Thoracic aorta (tissue), 2 donors: Measurements from ENCODE around the gene STAG3. TPM values are rescaled to one million over a fixed set of nuclear protein-coding genes. Genes with fewer than 3 reads are reported as not detected.

Experiments used
- ATAC-seq: fragments of 150-250 bp; one replicate; pipeline ENCODE4 v1.8.0; 2017; ENCODE audit warnings: low read depth; ENCODE audit not compliant: insufficient number of reproducible peaks, low FRiP score
- DNase-seq: peaks from one replicate; pipeline ENCODE4 v3.0.0-alpha.2; 2020; ENCODE audit warnings: low spot score
- H3K27ac ChIP-seq, 2 donors: fragments of 200-600 bp; sonication (generic); 1 replicate in 1 of 2; 2 replicates in 1 of 2; pipeline ENCODE4 v1.5.1; 2016; ENCODE audit warnings: mild to moderate bottlenecking in 2 of 2, moderate library complexity in 2 of 2
- H3K27me3 ChIP-seq: fragments of 200-600 bp; sonication (generic); replicated peaks from 2 replicates; pipeline ENCODE4 v1.6.0; 2016; ENCODE audit warnings: mild to moderate bottlenecking; ENCODE audit not compliant: insufficient read depth
- H3K36me3 ChIP-seq: fragments of 200-600 bp; sonication (generic); one replicate; pipeline ENCODE4 v1.5.1; 2016
- H3K4me1 ChIP-seq, 2 donors: fragments of 200-600 bp; sonication (generic); 1 replicate in 1 of 2; 2 replicates in 1 of 2; pipeline versions ENCODE4 v1.5.1 to v1.6.0; 2016; ENCODE audit warnings: low read depth in 2 of 2, mild to moderate bottlenecking in 1 of 2; ENCODE audit not compliant: control insufficient read depth in 1 of 2
- H3K4me3 ChIP-seq: fragments of 200-600 bp; sonication (generic); 2 replicates; pipeline ENCODE4 v1.5.1; 2016; ENCODE audit warnings: mild to moderate bottlenecking
- H3K9me3 ChIP-seq: fragments of 200-600 bp; sonication (generic); 2 replicates; pipeline ENCODE4 v1.5.1; 2016
- total RNA-seq, 2 donors: library from RNA; depleted of rRNA; stranded (reverse); fragments of >200 nt; gene quantifications; one replicate each; pipeline versions ENCODE4 v1.1.0 to v1.2.3, GENCODE V29; 2016
- TF ChIP-seq, protein P1 (sequence below): fragments of 200-600 bp; sonication (generic); IDR thresholded peaks from one replicate; pipeline ENCODE4 v1.5.1; 2019; ENCODE audit warnings: antibody characterized with exemption

The STAG3 gene
- total RNA-seq, 2 donors from 2014 or later: 0.56 to 0.95 TPM

DNA sequence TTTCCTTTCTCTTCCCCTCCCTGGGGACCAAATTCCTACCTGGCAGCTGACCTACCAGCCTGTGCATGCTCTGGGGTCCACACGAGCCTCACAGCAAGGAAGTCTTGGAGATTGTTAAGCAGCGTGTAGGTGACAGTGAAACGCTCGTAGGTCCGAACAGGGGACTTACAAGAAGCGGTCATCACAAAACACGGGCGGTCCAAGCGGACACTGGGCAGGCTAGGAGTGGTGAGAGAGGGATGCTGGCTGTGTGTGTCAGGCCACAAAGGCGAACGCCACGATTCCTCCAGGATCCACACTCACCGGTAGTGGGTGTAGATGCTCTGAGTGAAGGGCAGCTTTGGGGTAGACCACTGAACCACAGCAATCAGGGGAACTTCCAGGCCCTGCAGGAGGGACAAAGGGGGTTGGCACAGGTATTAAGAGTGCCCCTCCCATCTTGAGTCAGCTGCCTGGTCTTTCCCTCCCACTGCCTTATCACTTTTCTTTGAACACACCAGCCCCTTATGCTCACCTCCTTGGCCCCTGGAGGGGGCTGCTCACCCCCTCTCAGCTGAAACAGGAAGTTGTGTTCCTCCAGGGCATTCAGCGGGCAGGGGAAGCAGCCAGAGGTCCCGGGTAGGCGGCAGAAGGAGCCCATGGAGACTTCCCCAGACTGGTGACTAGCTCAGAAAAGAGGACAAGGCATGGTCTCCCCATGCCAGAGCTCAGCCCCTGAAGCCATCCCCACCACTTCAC lies 21.2 kb upstream of the STAG3 start:
- DNase-seq (no peak), ATAC-seq (no peak)
- Histone ChIP-seq H3K9me3 (no peaks in the 10 kb centered on the region), H3K4me1 (peaks cover 17 to 19% of the 10 kb centered on the region in 2 donors), H3K27me3 (no peaks in the 10 kb centered on the region), H3K4me3 (no peak overlapping the region), H3K27ac (no peak overlapping the region), H3K36me3 (peaks cover 25% of the 10 kb centered on the region)
- TF ChIP-seq, protein P1, sequence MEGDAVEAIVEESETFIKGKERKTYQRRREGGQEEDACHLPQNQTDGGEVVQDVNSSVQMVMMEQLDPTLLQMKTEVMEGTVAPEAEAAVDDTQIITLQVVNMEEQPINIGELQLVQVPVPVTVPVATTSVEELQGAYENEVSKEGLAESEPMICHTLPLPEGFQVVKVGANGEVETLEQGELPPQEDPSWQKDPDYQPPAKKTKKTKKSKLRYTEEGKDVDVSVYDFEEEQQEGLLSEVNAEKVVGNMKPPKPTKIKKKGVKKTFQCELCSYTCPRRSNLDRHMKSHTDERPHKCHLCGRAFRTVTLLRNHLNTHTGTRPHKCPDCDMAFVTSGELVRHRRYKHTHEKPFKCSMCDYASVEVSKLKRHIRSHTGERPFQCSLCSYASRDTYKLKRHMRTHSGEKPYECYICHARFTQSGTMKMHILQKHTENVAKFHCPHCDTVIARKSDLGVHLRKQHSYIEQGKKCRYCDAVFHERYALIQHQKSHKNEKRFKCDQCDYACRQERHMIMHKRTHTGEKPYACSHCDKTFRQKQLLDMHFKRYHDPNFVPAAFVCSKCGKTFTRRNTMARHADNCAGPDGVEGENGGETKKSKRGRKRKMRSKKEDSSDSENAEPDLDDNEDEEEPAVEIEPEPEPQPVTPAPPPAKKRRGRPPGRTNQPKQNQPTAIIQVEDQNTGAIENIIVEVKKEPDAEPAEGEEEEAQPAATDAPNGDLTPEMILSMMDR: no peak

DNA sequence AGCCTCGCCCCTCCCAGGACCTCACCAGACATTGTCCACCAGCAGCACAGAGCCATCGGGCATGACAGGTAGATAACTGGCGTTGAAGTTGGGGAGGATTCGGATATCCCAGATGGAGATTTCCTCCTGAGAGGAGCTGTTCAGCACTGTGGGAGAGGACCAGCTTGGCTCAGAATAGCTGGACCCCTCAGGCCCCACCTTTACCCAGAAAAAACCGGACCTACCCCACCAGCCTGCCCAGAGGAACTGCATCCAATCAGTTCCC lies 20.7 kb upstream of the STAG3 start:
- Histone ChIP-seq H3K36me3 (peaks cover 25% of the 10 kb centered on the region), H3K27me3 (no peaks in the 10 kb centered on the region), H3K4me3 (peak overlapping the region; percentile 99), H3K27ac (peak overlapping the region in 1 of 2 donors; percentile 82), H3K4me1 (peaks cover 16 to 17% of the 10 kb centered on the region in 2 donors), H3K9me3 (no peaks in the 10 kb centered on the region)
- no peak for ATAC-seq
- TF ChIP-seq, protein P1: no peak
- no peak for DNase-seq

DNA sequence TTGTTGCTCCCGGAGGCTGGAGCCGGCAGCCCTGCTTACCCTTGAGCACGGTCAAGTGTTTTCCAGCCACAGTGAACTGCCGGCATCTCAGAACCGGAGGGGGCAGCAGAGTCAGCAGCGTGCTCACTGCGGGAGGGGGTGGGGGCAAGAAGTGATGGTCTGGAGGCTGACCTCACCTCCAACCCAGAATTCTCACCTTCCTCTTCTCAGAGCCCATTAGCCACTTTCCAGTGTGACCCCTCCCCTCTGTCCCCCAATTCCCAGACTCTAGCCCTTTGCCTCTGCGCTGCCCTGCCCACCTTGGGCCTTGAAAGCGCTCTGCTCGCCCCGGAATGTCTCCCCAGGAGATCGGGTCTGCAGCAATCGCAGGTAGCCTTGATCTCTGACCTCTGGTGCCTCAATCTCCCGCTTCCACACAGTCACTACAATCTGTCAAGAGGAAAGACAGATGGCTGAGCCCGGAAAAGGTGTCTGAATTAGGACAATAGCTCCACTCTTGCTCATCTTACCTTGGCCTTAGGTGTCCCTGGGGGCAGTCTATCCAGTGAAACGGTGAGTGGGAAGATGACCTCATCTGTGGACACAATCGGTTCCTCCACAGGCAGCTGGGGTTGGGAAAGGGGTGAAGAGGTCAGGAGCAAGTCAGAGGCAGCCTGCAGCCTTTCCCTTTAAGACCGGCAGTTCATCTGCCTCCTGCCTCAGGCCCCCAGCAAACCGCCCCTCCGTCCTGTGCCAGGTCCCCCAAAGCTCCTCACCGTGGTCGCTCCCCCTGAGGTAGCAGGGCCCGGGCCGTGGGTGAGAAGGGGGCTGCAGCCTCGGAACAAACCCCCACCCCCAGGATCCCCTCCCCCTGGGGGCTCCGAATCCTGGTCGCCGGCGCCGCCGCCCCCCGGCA lies 20.1 kb upstream of the STAG3 start:
- peak overlapping the region; percentile 72 to 82 for H3K27ac ChIP-seq
- peak overlapping the region; percentile 99 for H3K4me3 ChIP-seq
- peaks cover 25% of the 10 kb centered on the region for H3K36me3 ChIP-seq
- H3K9me3 ChIP-seq: no peaks in the 10 kb centered on the region
- H3K4me1 ChIP-seq: peaks cover 15 to 17% of the 10 kb centered on the region in 2 donors
- peak; percentile 13 for ATAC-seq
- TF ChIP-seq, protein P1: no peak
- DNase-seq: no peak
- no peaks in the 10 kb centered on the region for H3K27me3 ChIP-seq

DNA sequence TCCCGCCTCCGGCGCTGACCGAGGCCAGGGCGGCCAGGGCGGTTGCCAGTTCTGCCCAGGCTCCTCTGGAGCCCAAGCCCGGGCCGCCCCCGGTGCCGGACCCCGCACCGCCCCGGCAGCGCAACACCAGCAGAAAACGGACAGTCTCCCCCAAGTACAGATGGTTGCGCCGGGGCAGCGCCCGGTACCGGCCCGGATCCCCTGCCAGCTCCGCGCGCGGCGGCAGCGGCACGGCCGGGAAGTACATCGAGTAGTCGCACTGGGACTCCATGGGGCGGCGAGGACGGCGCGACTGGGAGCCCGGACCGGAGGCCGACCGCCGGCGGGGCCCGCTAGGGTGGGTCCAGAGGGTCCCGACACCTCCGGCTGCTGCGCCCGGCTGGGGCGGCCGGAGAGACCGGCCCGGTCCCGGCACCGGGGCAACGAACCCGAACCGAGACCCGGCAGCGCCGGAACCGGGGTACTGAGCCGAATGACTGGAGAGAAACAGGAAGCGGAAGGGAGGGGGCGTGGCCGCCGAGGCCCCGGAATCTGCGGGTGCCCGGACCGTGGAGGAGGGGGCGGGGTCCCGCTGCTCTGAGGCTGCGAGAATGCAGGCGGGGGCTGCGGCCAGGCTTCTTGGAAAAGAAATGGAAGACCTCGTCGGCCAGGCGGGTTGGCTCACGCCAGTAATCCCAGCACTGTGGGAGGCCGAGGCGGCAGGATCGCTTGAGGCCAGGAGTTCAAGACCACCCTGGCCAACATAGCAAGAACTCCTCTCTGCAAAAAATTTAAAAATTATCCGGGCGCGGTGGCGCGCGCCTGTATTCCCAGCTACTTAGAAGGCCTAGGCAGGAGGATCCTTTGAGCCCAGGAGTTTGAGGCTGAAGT lies 19.3 kb upstream of the STAG3 start, which contains the start of gene TRAPPC14:
TSS of gene TRAPPC14 (minus strand) at position 495 of the 870 bp plus-strand sequence. CDS start at position 271, 224 bp downstream.
- DNase-seq (no peak), ATAC-seq (peak; percentile 58)
- Histone ChIP-seq H3K4me3 (peak within 1 kb of the TSS; percentile 99), H3K9me3 (no peaks in the 10 kb centered on the region), H3K27ac (peak within 1 kb of the TSS; percentile 72 to 82), H3K4me1 (peaks cover 15 to 17% of the 10 kb centered on the region in 2 donors), H3K36me3 (peaks cover 19% of the 10 kb centered on the region), H3K27me3 (no peaks in the 10 kb centered on the region)
- TF ChIP-seq, protein P1: peak; percentile 9
